GM06990 (cell line): ENCODE data around the gene MAPK14.

Experiments
- DNase-seq: peaks from one replicate; pipeline ENCODE4 v3.0.0-alpha.2; 2011; ENCODE audit not compliant: insufficient read length; ENCODE audit errors: extremely low read depth
- H3K27me3 ChIP-seq: replicated peaks from 2 replicates; pipeline ENCODE4 v1.6.0; 2011; ENCODE audit warnings: low read length; ENCODE audit not compliant: control insufficient read depth, insufficient read depth
- H3K36me3 ChIP-seq: 2 replicates; pipeline ENCODE4 v1.5.1; 2011; ENCODE audit warnings: low read length; ENCODE audit not compliant: control insufficient read depth, insufficient read depth
- H3K4me3 ChIP-seq: replicated peaks from 2 replicates; pipeline ENCODE4 v1.5.1; 2011; ENCODE audit warnings: low read depth, mild to moderate bottlenecking, control low read depth, low read length
- TF ChIP-seq, protein P1 (sequence below): IDR thresholded peaks from 2 replicates; pipeline ENCODE4 v1.5.1; 2011; ENCODE audit warnings: low read length, control low read depth, mild to moderate bottlenecking, inconsistent platforms; ENCODE audit not compliant: insufficient read depth, poor library complexity, severe bottlenecking

Gene MAPK14

DNA sequence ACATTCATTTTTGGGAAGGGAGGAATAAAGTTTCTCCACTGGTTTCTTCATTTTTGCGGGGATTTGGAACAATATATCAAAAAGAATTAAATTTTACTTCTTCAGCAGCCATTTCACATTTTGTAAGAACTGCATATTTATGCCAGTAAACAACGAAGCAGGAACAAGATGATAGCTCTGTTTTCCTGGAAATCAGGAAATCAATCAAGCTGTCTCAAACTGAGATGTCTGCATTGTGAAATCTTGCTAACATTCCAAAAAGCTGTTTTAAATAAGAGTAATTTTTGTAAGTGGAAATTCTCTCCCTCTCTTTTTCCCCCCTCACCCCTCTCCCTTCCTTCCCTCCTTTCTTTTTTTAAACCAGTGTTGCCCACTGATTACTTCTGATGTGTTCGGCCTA is 122.7 kb downstream of the MAPK14 start:
- no peak for DNase-seq
- Histone ChIP-seq H3K4me3 (no peak overlapping the region), H3K27me3 (no peaks in the 10 kb centered on the region), H3K36me3 (no peaks in the 10 kb centered on the region)
- TF ChIP-seq, protein P1, sequence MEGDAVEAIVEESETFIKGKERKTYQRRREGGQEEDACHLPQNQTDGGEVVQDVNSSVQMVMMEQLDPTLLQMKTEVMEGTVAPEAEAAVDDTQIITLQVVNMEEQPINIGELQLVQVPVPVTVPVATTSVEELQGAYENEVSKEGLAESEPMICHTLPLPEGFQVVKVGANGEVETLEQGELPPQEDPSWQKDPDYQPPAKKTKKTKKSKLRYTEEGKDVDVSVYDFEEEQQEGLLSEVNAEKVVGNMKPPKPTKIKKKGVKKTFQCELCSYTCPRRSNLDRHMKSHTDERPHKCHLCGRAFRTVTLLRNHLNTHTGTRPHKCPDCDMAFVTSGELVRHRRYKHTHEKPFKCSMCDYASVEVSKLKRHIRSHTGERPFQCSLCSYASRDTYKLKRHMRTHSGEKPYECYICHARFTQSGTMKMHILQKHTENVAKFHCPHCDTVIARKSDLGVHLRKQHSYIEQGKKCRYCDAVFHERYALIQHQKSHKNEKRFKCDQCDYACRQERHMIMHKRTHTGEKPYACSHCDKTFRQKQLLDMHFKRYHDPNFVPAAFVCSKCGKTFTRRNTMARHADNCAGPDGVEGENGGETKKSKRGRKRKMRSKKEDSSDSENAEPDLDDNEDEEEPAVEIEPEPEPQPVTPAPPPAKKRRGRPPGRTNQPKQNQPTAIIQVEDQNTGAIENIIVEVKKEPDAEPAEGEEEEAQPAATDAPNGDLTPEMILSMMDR: no peak

DNA sequence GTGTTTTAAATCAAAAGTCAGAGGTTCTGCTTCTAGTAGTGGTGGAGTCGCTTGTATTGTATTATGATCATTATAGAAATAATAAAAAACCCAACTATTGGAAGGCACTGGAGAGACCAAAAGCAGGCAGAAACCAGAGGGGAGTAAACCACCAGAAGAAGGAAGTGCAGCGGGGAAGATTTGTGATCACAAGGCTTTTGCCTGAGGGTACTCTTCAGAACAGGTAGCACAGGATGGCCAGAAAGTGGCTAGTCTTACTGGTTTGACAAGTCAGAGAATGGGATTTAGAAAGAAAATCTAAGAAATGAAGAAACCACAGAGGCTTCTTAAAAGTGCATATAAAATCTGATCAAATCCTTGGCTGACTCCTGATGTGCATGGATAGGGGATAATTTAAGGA is 126.7 kb downstream of the MAPK14 start:
- Histone ChIP-seq H3K4me3 (no peak overlapping the region), H3K27me3 (no peaks in the 10 kb centered on the region), H3K36me3 (no peaks in the 10 kb centered on the region)
- no peak for DNase-seq
- TF ChIP-seq, protein P1: no peak

DNA sequence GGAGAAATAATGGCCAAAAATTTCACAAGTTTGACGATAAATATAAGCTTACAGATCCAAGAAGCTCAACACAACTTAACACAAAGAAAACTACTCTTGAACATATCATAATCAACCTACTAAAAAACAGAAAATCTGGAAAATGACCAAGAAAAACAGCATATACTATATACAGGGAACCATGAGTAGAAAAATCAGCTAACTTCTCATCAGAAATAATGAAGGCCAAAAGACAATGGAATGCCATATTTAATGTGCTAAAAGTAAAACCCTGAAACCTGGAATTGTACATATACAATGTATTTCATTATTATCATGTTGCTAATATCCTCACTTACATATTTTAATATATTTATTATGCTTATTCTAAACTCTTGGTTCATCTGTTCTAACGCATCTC is 128.1 kb downstream of the MAPK14 start:
- TF ChIP-seq, protein P1: no peak
- Histone ChIP-seq H3K36me3 (no peaks in the 10 kb centered on the region), H3K27me3 (no peaks in the 10 kb centered on the region)

DNA sequence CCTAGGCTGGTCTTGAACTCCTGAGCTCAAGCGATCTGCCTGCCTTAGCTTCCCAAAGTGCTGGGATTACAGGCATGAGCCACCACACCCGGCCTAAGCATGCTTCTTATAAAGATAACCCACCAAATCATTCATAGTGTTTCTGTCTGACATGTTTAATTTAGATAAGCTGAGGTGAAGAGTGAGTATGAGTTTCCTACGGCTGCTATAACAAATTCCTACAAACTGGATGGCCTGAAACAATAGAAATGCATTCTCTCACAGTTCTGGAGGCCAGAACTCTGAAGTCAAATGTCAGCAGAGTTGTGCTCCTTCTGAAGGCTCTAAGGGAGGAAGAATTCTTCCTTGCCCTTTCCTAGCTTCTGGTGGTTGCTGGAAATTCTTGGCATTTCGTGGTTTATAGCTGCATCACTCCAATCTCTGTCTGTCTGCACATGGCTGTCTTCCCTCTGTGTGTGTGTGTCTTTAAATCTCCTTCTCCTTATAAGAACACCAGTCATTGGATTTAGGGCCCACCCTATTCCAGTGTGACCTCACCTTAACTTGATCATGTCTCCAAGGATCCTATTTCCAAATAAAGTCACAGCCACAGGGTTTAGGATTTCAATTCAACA is 132.6 kb downstream of the MAPK14 start:
- TF ChIP-seq, protein P1: no peak
- no peak for DNase-seq
- H3K4me3 ChIP-seq: no peak overlapping the region
- no peaks in the 10 kb centered on the region for H3K36me3 ChIP-seq
- H3K27me3 ChIP-seq: no peaks in the 10 kb centered on the region

More for the DNA sequence above, 128.1 kb downstream of the MAPK14 start:
- no peak for DNase-seq
- no peak overlapping the region for H3K4me3 ChIP-seq
